Adrenal gland (tissue), 12 donors: ENCODE measurements around the gene CNTNAP2. TPM values are rescaled to one million over a fixed set of nuclear protein-coding genes. Genes with fewer than 3 reads are reported as not detected.

ENCODE experiments used
- DNase-seq, 7 donors: peaks; one replicate each; pipeline ENCODE4 v3.0.0-alpha.2; 2019 to 2020
- H3K27ac ChIP-seq, 5 donors: fragments of 200-600 bp; sonication (generic) in 4 of 5; 1 replicate in 3 of 5; 2 replicates in 2 of 5; pipeline versions ENCODE4 v1.5.1 to v1.8.0; 2016 to 2020; ENCODE audit warnings: mild to moderate bottlenecking in 1 of 5
- H3K27me3 ChIP-seq: fragments of 200-600 bp; 2 replicates; pipeline ENCODE4 v1.8.0; 2021
- H3K36me3 ChIP-seq, 2 donors: fragments of 200-600 bp; replicated peaks in 1 of 2; 1 replicate in 1 of 2; 2 replicates in 1 of 2; pipeline versions ENCODE4 v1.5.1 to v1.8.0; 2018 to 2022
- H3K4me1 ChIP-seq, 2 donors: fragments of 200-600 bp; replicated peaks in 1 of 2; 1 replicate in 1 of 2; 2 replicates in 1 of 2; pipeline versions ENCODE4 v1.5.1 to v1.8.0; 2018 to 2021
- H3K4me3 ChIP-seq, 4 donors: fragments of 200-600 bp; sonication (generic) in 3 of 4; one replicate each; pipeline ENCODE4 v1.5.1; 2016 to 2018
- H3K9me3 ChIP-seq, 3 donors: fragments of 200-600 bp; sonication (generic) in 1 of 3; replicated peaks in 1 of 3; 1 replicate in 2 of 3; 2 replicates in 1 of 3; pipeline versions ENCODE4 v1.5.1 to v1.8.0; 2016 to 2021
- CTCF ChIP-seq, 6 experiments: fragments of 450-650 bp in 4 of 6; fragments of 200-600 bp in 2 of 6; sonication (generic) in 1 of 6; IDR thresholded peaks; 1 replicate in 5 of 6; 2 replicates in 1 of 6; pipeline versions ENCODE4 v1.5.1 to v1.8.0; 2016 to 2021; ENCODE audit warnings: antibody characterized with exemption in 6 of 6, mild to moderate bottlenecking in 2 of 6, moderate library complexity in 1 of 6
- POLR2A ChIP-seq, 2 donors: fragments of 450-650 bp; IDR thresholded peaks; one replicate each; pipeline ENCODE4 v1.6.1; 2017; ENCODE audit warnings: antibody characterized with exemption in 2 of 2, mild to moderate bottlenecking in 2 of 2, moderate library complexity in 1 of 2
- WGBS, 4 donors: extraction: QIAGEN DNeasy Blood & Tissue Kit in 2 of 4; methylation state at CpG; one replicate each; pipeline versions ENCODE4 v1.1.5 to v1.1.7; 2013 to 2017; 5-methylcytosine and 5-hydroxymethylcytosine counted together
- intact Hi-C, 2 donors: fragments of 100-400 bp; cut with DNase I; formaldehyde crosslinking; loops; one replicate each; pipeline versions ENCODE4 v1.14.1 to v1.15.0; 2022 to 2023
- polyA plus RNA-seq, 3 donors: library from polyadenylated mRNA; stranded (reverse); fragments of 200-250 nt in 2 of 3; fragments of 350-450 nt in 1 of 3; fragmentation: Illumina TruSeq in 1 of 3; extraction: RNeasy Lipid Tissue Mini Kit (QIAGEN cat#74804) in 1 of 3; gene quantifications; one replicate each; pipeline ENCODE4 v1.2.3, GENCODE V29; 2013 to 2014
- total RNA-seq, 9 donors: library from RNA; depleted of rRNA in 4 of 9; stranded (reverse); fragments of >200 nt in 4 of 9; fragments of 120-200 nt in 1 of 9; fragmentation: NEBNext Ultra II Directional in 1 of 9; extraction: Animal tissue kit (Norgen Biotek cat#: 25700) in 1 of 9; gene quantifications; one replicate each; pipeline versions ENCODE4 v1.1.0 to v1.2.4, GENCODE V29; 2013 to 2023
- donor health status: healthy with polysubstance abuse.
- donor health status: Bipolar disorder and iron deficiency.
- donor health status: DM: yes; HTN: yes; CAD: no.
- donor health status: DM: no; HTN: no; CAD: no.
- donor health status: DM: no; HTN: no; CAD: no.
- donor health status: DM: yes; HTN: yes; CAD: no.

Gene CNTNAP2
- total and polyA plus RNA-seq, 12 donors: 0.14 to 6.3 (median 1.8) TPM; not detected in 2

GRCh38 chr7:147380926-147381325 is 1264.3 kb downstream of the CNTNAP2 start:
- Histone ChIP-seq H3K36me3 (no peaks in the 10 kb centered on the region), H3K27ac (no peak overlapping the region), H3K4me1 (no peaks in the 10 kb centered on the region), H3K9me3 (no peaks in the 10 kb centered on the region), H3K27me3 (no peaks in the 10 kb centered on the region), H3K4me3 (no peak overlapping the region)
- no peak for TF ChIP-seq POLR2A (IDR thresholded peaks at IDR 0.05)
- TF ChIP-seq CTCF (IDR thresholded peaks at IDR 0.05): no peak
- DNase-seq: no peak
- intact Hi-C loops: no loop called here
- WGBS, 4 donors: 55 to 67% (median 59%) methylated on average over 5 of the region's 5 CpGs

GRCh38 chr7:147394329-147394728 is 1277.7 kb downstream of the CNTNAP2 start:
- DNase-seq: no peak
- no peaks in the 10 kb centered on the region for H3K27me3 ChIP-seq
- H3K36me3 ChIP-seq: no peaks in the 10 kb centered on the region
- H3K9me3 ChIP-seq: no peaks in the 10 kb centered on the region
- no peak overlapping the region for H3K4me3 ChIP-seq
- no peaks in the 10 kb centered on the region for H3K4me1 ChIP-seq
- intact Hi-C loops: no loop called here
- no peak for TF ChIP-seq CTCF (IDR thresholded peaks at IDR 0.05)
- TF ChIP-seq POLR2A (IDR thresholded peaks at IDR 0.05): no peak
- no peak overlapping the region for H3K27ac ChIP-seq

GRCh38 chr7:147400221-147400689 is 1283.7 kb downstream of the CNTNAP2 start:
- DNase-seq: no peak
- Histone ChIP-seq H3K4me1 (no peaks in the 10 kb centered on the region), H3K36me3 (no peaks in the 10 kb centered on the region), H3K9me3 (no peaks in the 10 kb centered on the region), H3K4me3 (no peak overlapping the region), H3K27ac (no peak overlapping the region), H3K27me3 (no peaks in the 10 kb centered on the region)
- WGBS, 4 donors: 31 to 60% (median 48%) methylated on average over 3 of the region's 3 CpGs
- intact Hi-C loops: no loop called here
- TF ChIP-seq POLR2A (IDR thresholded peaks at IDR 0.05): no peak
- TF ChIP-seq CTCF (IDR thresholded peaks at IDR 0.05): no peak

GRCh38 chr7:147400925-147401324 is 1284.3 kb downstream of the CNTNAP2 start:
- Histone ChIP-seq H3K4me1 (no peaks in the 10 kb centered on the region), H3K27me3 (no peaks in the 10 kb centered on the region), H3K4me3 (no peak overlapping the region), H3K27ac (no peak overlapping the region), H3K9me3 (no peaks in the 10 kb centered on the region), H3K36me3 (no peaks in the 10 kb centered on the region)
- 62 to 95% (median 72%) methylated on average over 1 of the region's 1 CpG for WGBS, 4 donors
- TF ChIP-seq CTCF (IDR thresholded peaks at IDR 0.05): no peak
- TF ChIP-seq POLR2A (IDR thresholded peaks at IDR 0.05): no peak
- intact Hi-C loops: no loop called here
- no peak for DNase-seq
